ENCODE measurements around the gene AGTRAP. TPM values are rescaled to one million over a fixed set of nuclear protein-coding genes. Genes with fewer than 3 reads are reported as not detected.

The AGTRAP gene
- total RNA-seq, 4 donors from 2014 or later = 26.3 to 62.3 (median 40.2) TPM

DNA sequence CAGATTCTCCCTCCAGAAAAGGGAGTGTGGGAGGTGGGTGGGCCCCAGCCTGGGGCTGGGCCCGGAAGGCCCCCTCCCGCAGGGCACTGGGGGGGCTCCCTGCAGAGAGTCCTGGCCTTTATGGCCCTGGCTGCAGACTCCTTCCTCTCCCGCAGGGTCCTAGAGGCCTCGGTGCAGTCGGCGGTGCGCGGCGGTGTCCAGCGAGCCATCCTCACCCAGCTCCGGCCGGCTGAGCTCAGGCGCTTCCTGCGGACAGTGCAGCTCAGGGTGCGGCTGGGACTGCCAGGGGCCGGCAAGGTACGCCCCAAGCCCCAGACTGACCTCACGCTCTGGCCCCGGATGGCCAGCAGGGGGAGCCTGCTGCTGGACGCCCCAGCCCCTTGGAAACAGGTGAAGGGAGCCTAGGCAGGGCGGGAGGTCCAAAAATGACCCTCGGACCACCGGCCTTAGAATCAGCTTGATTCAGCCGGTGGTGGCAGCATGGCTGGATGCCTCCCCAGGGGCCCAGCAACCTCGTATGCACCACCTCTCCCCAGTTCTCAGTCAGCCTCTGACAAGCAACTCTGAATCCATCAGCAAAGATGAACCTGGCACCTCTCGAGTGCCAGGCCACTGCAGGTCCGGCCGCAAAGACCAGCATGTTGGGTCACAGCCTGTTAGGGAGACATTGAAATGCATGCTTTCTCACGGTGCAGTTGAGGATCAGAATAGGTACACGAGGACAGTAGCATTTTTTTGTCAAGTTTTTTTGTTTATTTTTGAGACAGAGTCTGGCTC lies 49.2 kb downstream of the AGTRAP start:
- peak in 1 of 2 donors; percentile 93 for DNase-seq (ENCODE audit: low spot score in 2 of 2)
- intact Hi-C loops (cut with DNase I; ENCODE audit: low total_unique reads) = no loop called here
- WGBS, 2 donors = 26 to 28% methylated on average over 13 of the region's 30 CpGs
- H3K4me3 ChIP-seq (ENCODE audit: low read depth, poor library complexity, severe bottlenecking) = no peak overlapping the region
- no peak for TF ChIP-seq POLR2A (IDR thresholded peaks at IDR 0.05)
- TF ChIP-seq, protein P1, sequence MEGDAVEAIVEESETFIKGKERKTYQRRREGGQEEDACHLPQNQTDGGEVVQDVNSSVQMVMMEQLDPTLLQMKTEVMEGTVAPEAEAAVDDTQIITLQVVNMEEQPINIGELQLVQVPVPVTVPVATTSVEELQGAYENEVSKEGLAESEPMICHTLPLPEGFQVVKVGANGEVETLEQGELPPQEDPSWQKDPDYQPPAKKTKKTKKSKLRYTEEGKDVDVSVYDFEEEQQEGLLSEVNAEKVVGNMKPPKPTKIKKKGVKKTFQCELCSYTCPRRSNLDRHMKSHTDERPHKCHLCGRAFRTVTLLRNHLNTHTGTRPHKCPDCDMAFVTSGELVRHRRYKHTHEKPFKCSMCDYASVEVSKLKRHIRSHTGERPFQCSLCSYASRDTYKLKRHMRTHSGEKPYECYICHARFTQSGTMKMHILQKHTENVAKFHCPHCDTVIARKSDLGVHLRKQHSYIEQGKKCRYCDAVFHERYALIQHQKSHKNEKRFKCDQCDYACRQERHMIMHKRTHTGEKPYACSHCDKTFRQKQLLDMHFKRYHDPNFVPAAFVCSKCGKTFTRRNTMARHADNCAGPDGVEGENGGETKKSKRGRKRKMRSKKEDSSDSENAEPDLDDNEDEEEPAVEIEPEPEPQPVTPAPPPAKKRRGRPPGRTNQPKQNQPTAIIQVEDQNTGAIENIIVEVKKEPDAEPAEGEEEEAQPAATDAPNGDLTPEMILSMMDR (IDR thresholded peaks at IDR 0.05) = peak in 1 of 3 donors; percentile 41

DNA sequence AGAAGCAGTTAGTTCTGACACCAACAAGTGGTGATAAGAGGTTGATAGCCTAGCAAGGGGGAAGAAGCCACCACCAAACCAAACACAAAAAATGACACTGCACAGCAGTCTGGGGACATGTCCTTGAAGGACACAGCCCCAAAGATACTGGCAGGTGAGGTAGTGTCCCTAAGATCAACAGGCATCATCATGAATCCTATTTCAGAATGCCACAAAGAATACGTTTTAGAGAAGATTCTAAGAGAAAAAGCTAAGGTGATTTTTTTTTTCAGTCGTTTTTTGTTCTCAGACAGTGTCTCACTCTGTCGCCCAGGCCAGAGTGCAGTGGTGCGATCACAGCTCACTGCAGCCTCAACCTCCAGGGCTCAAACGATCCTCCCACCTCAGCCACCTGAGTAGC lies 50.2 kb downstream of the AGTRAP start:
- DNase-seq (ENCODE audit: low spot score in 2 of 2) = no peak

DNA sequence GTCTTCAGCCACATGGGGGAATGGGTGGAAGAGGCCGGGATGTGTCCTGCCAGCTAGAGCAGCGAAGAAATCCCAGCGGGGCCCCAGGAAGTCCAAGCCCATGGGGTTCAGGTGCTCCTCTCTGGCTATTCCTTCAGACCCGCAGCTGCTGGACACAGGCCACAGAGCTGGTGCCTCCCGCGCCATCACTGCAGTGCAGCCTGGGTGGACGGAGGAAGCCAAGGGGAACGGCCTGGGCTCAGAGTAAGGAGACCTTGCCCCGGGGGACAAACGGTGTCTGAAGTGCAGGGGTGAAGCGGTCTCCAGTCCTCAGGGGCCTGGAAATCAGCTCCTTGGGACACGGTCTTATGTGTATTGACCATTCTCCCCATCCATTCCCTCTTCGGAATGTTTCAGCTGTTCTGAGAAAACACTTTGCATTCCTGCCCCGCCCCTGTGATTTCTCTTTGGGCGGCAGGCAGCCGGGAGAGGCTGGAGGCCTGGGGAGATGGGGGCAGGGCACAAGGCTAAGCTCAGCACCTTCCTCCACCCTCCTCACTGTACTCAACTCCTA lies 51.4 kb downstream of the AGTRAP start:
- 23 to 27% methylated on average over 16 of the region's 16 CpGs for WGBS, 2 donors
- H3K4me3 ChIP-seq (ENCODE audit: low read depth, poor library complexity, severe bottlenecking) = no peak overlapping the region
- no peak for DNase-seq (ENCODE audit: low spot score in 2 of 2)
- intact Hi-C loops (cut with DNase I; ENCODE audit: low total_unique reads) = no loop called here
- TF ChIP-seq, protein P1 (IDR thresholded peaks at IDR 0.05) = no peak
- TF ChIP-seq POLR2A (IDR thresholded peaks at IDR 0.05) = no peak

More for the DNA sequence above, 50.2 kb downstream of the AGTRAP start:
- 46 to 52% methylated on average over 5 of the region's 5 CpGs for WGBS, 2 donors
- intact Hi-C loops (cut with DNase I; ENCODE audit: low total_unique reads) = no loop called here
- no peak overlapping the region for H3K4me3 ChIP-seq (ENCODE audit: low read depth, poor library complexity, severe bottlenecking)
- TF ChIP-seq, protein P1 (IDR thresholded peaks at IDR 0.05) = no peak
- TF ChIP-seq POLR2A (IDR thresholded peaks at IDR 0.05) = no peak

DNA sequence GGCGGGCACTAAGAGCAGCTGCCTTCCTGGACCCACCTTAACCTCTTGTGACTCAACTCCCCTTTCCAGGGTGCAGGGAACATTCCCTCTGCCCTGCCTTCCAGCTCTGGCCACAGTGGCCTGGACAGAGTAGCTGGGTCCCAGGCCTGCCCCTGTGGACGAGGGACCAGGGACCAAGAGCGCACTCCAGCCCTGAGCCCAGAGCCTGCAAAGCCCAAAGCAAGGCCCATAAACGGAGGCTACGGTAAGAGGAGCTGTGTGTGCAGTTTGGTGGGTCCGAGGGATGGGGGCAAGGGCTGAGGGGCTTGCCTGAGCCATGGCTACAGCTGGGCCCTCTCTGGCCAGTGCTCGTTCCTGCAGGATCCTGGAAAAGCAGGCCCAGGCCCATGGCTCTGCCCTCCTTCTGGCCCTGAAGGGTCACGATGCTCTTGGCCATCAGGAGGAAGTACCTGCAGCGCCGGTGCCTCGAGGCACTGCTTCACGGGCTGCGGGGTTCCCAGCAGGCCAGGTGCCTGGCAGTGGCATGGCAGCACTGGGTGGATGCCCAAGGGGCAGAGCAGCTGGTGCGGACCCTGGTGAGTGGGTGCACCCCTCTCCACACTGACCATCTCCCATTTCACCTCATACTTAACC lies 52.0 kb downstream of the AGTRAP start:
- WGBS, 2 donors = 53 to 63% methylated on average over 10 to 14 of the region's 14 CpGs
- intact Hi-C loops (cut with DNase I; ENCODE audit: low total_unique reads) = loop anchor here (1.0 kb wide), 1 partner anchor 133 kb away; no protein-coding TSS in a partner anchor
- no peak overlapping the region for H3K4me3 ChIP-seq (ENCODE audit: low read depth, poor library complexity, severe bottlenecking)

DNA sequence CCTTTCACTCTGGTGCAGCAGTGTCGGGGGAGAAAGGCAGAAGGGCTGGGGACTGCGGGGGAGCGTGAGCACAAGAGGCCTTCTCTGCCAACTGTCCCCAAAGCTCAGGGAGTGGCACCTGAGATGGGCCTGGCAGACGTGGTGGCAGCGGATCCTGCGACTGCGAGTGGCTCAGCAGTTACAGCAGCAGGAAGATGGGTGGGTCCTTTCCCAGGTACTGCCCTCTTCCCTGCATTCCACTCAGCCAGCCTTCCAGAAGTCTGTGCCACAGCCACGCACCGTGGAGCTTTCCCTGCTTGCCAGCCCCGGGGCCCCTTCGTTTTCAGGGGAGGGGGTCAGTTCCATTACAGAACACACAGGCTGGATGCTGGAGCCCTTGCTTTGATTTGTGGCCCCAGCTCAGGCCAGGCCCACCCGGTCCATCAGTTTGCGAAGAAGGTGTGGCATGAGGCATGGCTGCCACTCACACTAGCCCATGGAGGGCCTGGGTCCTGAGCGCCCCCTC lies 52.7 kb downstream of the AGTRAP start:
- WGBS, 2 donors = 60 to 63% methylated on average over 14 of the region's 14 CpGs
- H3K4me3 ChIP-seq (ENCODE audit: low read depth, poor library complexity, severe bottlenecking) = no peak overlapping the region
- DNase-seq (ENCODE audit: low spot score in 2 of 2) = no peak
- intact Hi-C loops (cut with DNase I; ENCODE audit: low total_unique reads) = loop anchor here (1.0 kb wide), 1 partner anchor 133 kb away; no protein-coding TSS in a partner anchor
- TF ChIP-seq, protein P1 (IDR thresholded peaks at IDR 0.05) = no peak
- TF ChIP-seq POLR2A (IDR thresholded peaks at IDR 0.05) = no peak

More for the DNA sequence above, 52.0 kb downstream of the AGTRAP start:
- no peak for DNase-seq (ENCODE audit: low spot score in 2 of 2)
- TF ChIP-seq, protein P1 (IDR thresholded peaks at IDR 0.05) = no peak
- TF ChIP-seq POLR2A (IDR thresholded peaks at IDR 0.05) = no peak

All from lower leg skin (tissue), 4 donors.